MM.1S (cell line): ENCODE measurements around the gene INSRR.

Source experiments
- DNase-seq: peaks from one replicate; pipeline ENCODE4 v3.0.0-alpha.2; 2015
- H2AFZ ChIP-seq: fragments of 300-600 bp; sonication (generic); 2 replicates; pipeline ENCODE4 v1.6.0; 2016; ENCODE audit warnings: antibody characterized with exemption, low read length
- H3F3A ChIP-seq: fragments of 300-600 bp; sonication (generic); 2 replicates; pipeline ENCODE4 v1.6.1; 2016; ENCODE audit warnings: mild to moderate bottlenecking, antibody characterized with exemption, low read length, moderate library complexity, mixed read lengths; ENCODE audit not compliant: insufficient read depth
- H3K27ac ChIP-seq: fragments of 300-600 bp; sonication (generic); 2 replicates; pipeline ENCODE4 v1.5.1; 2016; ENCODE audit warnings: mild to moderate bottlenecking, low read length
- H3K27me3 ChIP-seq: fragments of 300-600 bp; sonication (generic); replicated peaks from 2 replicates; pipeline ENCODE4 v1.6.0; 2016; ENCODE audit warnings: low read length; ENCODE audit not compliant: insufficient read depth
- H3K36me3 ChIP-seq: fragments of 300-600 bp; sonication (generic); replicated peaks from 2 replicates; pipeline ENCODE4 v1.6.1; 2016; ENCODE audit warnings: mild to moderate bottlenecking, low read length, mixed read lengths; ENCODE audit not compliant: insufficient read depth
- H3K4me1 ChIP-seq: fragments of 300-600 bp; sonication (generic); 2 replicates; pipeline ENCODE4 v1.6.1; 2016; ENCODE audit warnings: low read length, mixed read lengths
- H3K4me2 ChIP-seq: fragments of 300-600 bp; sonication (generic); 2 replicates; pipeline ENCODE4 v1.6.0; 2016; ENCODE audit warnings: low read depth, low read length
- H3K4me3 ChIP-seq: fragments of 300-600 bp; sonication (generic); 2 replicates; pipeline ENCODE4 v1.5.1; 2016; ENCODE audit warnings: low read length, mixed read lengths
- H3K79me2 ChIP-seq: fragments of 300-600 bp; sonication (generic); 2 replicates; pipeline ENCODE4 v1.6.1; 2016; ENCODE audit warnings: mixed run types, low read length, mixed read lengths
- H3K9ac ChIP-seq: fragments of 300-600 bp; sonication (generic); 2 replicates; pipeline ENCODE4 v1.6.1; 2016; ENCODE audit warnings: low read length, mixed read lengths
- H3K9me2 ChIP-seq: fragments of 300-600 bp; sonication (generic); replicated peaks from 2 replicates; pipeline ENCODE4 v1.6.1; 2016; ENCODE audit warnings: mild to moderate bottlenecking, low read length, mixed read lengths; ENCODE audit not compliant: insufficient read depth
- H3K9me3 ChIP-seq: fragments of 300-600 bp; sonication (generic); replicated peaks from 2 replicates; pipeline ENCODE4 v1.6.1; 2016; ENCODE audit warnings: mild to moderate bottlenecking, low read length, mixed read lengths; ENCODE audit not compliant: insufficient read depth
- H4K20me1 ChIP-seq: fragments of 300-600 bp; sonication (generic); 2 replicates; pipeline ENCODE4 v1.6.1; 2016; ENCODE audit warnings: mild to moderate bottlenecking, low read length, moderate library complexity, mixed read lengths; ENCODE audit not compliant: insufficient read depth
- EZH2 ChIP-seq: fragments of 300-600 bp; sonication (generic); optimal IDR thresholded peaks from 2 replicates; pipeline ENCODE3; 2017; ENCODE audit warnings: low read depth, mild to moderate bottlenecking, antibody characterized with exemption, low read length, mixed read lengths
- EZH2phosphoT487 ChIP-seq: fragments of 300-600 bp; sonication (generic); IDR thresholded peaks from 2 replicates; pipeline ENCODE4 v1.6.1; 2018; ENCODE audit warnings: antibody characterized with exemption, low read length
- TF ChIP-seq, protein P1 (sequence below): fragments of 300-600 bp; sonication (generic); IDR thresholded peaks from 2 replicates; pipeline ENCODE4 v1.5.1; 2016; ENCODE audit warnings: antibody characterized with exemption, low read length, mixed read lengths

Gene INSRR

DNA sequence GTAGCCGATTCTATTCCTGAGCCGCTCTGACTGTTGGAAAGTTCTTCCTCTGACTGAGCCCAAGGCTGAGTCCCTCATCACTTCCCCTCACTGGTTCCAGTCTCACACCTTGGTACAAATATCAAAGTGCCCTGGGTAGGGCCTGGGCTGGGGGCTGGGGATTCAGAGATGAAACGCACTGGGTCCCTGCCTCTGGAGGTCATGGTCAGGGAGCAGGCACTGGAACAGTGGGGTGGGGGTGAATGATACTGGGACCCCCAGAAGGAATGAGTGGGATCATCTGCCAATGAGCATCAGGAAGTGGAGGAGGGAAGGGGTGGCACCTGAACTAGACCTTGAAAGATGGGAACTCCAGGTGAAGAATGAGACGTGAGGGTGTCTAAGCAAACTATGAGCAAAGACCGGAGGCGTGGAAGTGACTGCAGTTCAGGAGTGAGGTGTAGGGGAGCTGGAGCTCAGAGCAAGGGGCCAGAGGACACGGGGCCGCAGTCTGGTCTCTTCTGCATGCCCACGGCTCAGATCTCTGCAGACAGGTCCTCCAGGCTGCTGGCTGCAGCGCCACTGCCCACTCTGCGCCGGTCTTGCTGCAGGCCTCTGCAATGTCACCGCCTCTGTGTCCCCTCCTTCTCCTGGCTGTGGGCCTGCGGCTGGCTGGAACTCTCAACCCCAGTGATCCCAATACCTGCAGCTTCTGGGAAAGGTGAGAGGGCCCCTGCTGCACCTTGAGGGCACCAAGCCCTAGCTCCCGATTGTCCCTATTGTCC is 44.6 kb upstream of the INSRR start:
- H3K9me3 ChIP-seq, result no peaks in the 10 kb centered on the region
- TF ChIP-seq, protein P1, sequence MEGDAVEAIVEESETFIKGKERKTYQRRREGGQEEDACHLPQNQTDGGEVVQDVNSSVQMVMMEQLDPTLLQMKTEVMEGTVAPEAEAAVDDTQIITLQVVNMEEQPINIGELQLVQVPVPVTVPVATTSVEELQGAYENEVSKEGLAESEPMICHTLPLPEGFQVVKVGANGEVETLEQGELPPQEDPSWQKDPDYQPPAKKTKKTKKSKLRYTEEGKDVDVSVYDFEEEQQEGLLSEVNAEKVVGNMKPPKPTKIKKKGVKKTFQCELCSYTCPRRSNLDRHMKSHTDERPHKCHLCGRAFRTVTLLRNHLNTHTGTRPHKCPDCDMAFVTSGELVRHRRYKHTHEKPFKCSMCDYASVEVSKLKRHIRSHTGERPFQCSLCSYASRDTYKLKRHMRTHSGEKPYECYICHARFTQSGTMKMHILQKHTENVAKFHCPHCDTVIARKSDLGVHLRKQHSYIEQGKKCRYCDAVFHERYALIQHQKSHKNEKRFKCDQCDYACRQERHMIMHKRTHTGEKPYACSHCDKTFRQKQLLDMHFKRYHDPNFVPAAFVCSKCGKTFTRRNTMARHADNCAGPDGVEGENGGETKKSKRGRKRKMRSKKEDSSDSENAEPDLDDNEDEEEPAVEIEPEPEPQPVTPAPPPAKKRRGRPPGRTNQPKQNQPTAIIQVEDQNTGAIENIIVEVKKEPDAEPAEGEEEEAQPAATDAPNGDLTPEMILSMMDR, result no peak
- no peak for TF ChIP-seq EZH2
- no peak overlapping the region for H3K27ac ChIP-seq
- H3K9me2 ChIP-seq, result no peaks in the 10 kb centered on the region
- no peak overlapping the region for H3K9ac ChIP-seq
- H3K4me3 ChIP-seq, result no peak overlapping the region
- no peaks in the 10 kb centered on the region for H3F3A ChIP-seq
- peaks cover 90% of the 10 kb centered on the region for H3K27me3 ChIP-seq
- no peaks in the 10 kb centered on the region for H3K4me1 ChIP-seq
- no peaks in the 10 kb centered on the region for H4K20me1 ChIP-seq
- H3K36me3 ChIP-seq, result no peaks in the 10 kb centered on the region
- H3K79me2 ChIP-seq, result no peaks in the 10 kb centered on the region
- H2AFZ ChIP-seq, result no peak overlapping the region
- H3K4me2 ChIP-seq, result no peak overlapping the region
- DNase-seq, result no peak

DNA sequence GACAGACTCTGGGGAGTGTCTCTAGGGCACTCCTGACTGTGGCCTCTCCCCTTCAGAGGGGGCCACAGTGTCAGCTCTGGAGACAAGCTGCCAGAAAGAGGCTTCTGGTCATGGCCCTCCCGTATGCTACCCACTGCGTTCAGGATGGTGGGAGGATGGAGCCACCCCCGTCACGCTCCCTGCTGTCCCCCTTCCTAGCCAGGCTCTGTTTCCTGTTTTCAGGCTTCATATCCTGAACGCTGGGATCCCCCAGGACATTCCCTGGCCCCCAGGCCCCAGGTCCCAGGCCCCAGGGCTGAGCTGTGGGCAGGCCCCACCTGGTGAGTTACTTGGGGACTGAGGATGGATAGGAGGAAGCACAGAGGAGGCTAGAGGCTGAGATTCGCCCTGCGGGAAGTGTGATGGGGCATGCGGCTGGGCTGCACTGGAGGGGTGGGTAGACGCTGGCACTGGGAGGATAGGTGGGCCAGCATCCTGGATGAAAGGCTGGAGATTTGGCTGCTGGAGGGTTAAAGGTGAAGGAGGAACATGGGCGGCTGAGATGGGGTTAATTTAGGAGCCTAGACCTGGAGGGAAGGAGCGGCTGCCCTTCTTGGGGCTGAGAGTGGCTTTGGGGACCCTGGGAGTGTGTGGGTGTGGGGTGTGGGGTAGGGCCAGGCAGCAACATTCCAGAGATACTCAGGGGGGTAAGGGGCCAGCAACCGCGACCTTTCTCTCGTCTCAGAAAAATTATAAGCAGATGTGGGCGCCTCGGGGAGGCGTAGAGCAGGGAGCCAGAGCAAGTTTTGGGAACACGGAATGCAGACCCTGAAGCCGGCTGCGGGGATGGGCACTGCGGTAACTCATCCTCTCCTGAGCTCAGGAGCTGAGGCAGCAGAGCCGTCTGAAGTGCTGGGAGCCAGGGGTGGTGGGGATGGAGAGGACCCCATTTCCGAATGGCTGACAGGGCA is 43.3 kb upstream of the INSRR start:
- H3K9me2 ChIP-seq, result no peaks in the 10 kb centered on the region
- no peaks in the 10 kb centered on the region for H3K36me3 ChIP-seq
- no peaks in the 10 kb centered on the region for H3F3A ChIP-seq
- no peak overlapping the region for H3K4me3 ChIP-seq
- no peaks in the 10 kb centered on the region for H3K9me3 ChIP-seq
- no peaks in the 10 kb centered on the region for H3K4me1 ChIP-seq
- H2AFZ ChIP-seq, result no peak overlapping the region
- H4K20me1 ChIP-seq, result no peaks in the 10 kb centered on the region
- H3K79me2 ChIP-seq, result no peaks in the 10 kb centered on the region
- H3K27ac ChIP-seq, result no peak overlapping the region
- no peak for TF ChIP-seq EZH2phosphoT487
- no peak for TF ChIP-seq EZH2
- TF ChIP-seq, protein P1, result no peak
- DNase-seq, result no peak
- no peak overlapping the region for H3K4me2 ChIP-seq
- H3K27me3 ChIP-seq, result peaks cover 98% of the 10 kb centered on the region
- no peak overlapping the region for H3K9ac ChIP-seq

DNA sequence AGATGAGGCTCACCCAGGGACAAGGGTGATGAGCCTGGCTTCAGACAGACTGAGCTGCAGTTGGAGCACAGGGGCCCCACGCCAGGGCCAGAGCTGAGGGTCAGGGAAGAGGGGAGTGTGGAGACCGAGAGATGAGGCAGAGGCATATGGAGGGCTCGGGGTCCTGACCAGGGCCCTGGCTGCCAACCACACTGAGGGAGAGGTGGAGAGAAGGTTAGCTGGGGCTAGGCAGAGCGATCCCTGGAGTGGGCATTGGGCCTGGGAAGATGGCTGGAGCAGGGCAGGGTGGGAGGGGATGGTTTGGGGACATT is 42.6 kb upstream of the INSRR start:
- Histone ChIP-seq H3K9me3 (no peaks in the 10 kb centered on the region), H3K4me3 (no peak overlapping the region), H3K4me1 (no peaks in the 10 kb centered on the region), H3K36me3 (no peaks in the 10 kb centered on the region), H2AFZ (no peak overlapping the region), H3K27me3 (peaks cover 99% of the 10 kb centered on the region), H3F3A (no peaks in the 10 kb centered on the region), H3K4me2 (no peak overlapping the region), H3K27ac (no peak overlapping the region), H3K9ac (no peak overlapping the region), H3K79me2 (no peaks in the 10 kb centered on the region), H3K9me2 (no peaks in the 10 kb centered on the region), H4K20me1 (no peaks in the 10 kb centered on the region)
- no peak for DNase-seq
- TF ChIP-seq EZH2 (no peak), EZH2phosphoT487 (no peak)
